HFFc6 (cell line): ENCODE results near the gene GTF2H2C. TPM values are rescaled to one million over a fixed set of nuclear protein-coding genes. Genes with fewer than 3 reads are reported as not detected.

ENCODE experiments used
- total RNA-seq, 6 experiments: library from RNA; stranded (reverse); fragmentation: NEBNext Ultra II Directional; extraction: Animal tissue kit (Norgen Biotek cat#: 25700); gene quantifications; 2 replicates in 1 of 6; 3 replicates in 5 of 6; pipeline ENCODE4 v1.2.3, GENCODE V29; 2021

GTF2H2C gene
- total RNA-seq, 6 experiments from 2014 or later: 31.5 to 36.0 (median 32.2) TPM

Other genes with a start within 250 kb of the GTF2H2C start
- 1 to 10 TPM; 2.7 to 3.8 (median 3.1) TPM for gene CCDC125, start 227.4 kb upstream of the GTF2H2C start, total RNA-seq
- 10 to 100 TPM; 35.8 to 51.3 (median 43.7) TPM for gene AK6, start 190.7 kb upstream of the GTF2H2C start, total RNA-seq
- 100 to 1,000 TPM in 1 of 6 experiments, 10 to 100 TPM in 5; 81.0 to 110 (median 97.5) TPM for gene TAF9, start 190.7 kb upstream of the GTF2H2C start, total RNA-seq
- gene RAD17, start 190.4 kb upstream of the GTF2H2C start, total RNA-seq: 10 to 100 TPM; 17.3 to 22.2 (median 19.1) TPM
- gene MARVELD2, start 145.1 kb upstream of the GTF2H2C start, total RNA-seq: under 1 TPM in 1 of 6 experiments, not detected in 5; 0.16 TPM
- 1 to 10 TPM in 1 of 6 experiments, under 1 TPM in 5; 0.38 to 1.3 (median 0.66) TPM for gene OCLN, start 67.4 kb upstream of the GTF2H2C start, total RNA-seq